DOHH2 (cell line): ENCODE measurements around the gene ORAI3.

Experiments used
- EZH2phosphoT487 ChIP-seq: fragments of 200-600 bp; sonication (generic); IDR thresholded peaks from 2 replicates; pipeline ENCODE4 v1.6.1; 2017; ENCODE audit warnings: borderline replicate concordance, mild to moderate bottlenecking, antibody characterized with exemption, low read length, moderate library complexity, mixed read lengths
- TF ChIP-seq, protein P1 (sequence below): fragments of 200-600 bp; sonication (generic); IDR thresholded peaks from one replicate; pipeline ENCODE4 v1.5.1; 2014; ENCODE audit warnings: antibody characterized with exemption, mild to moderate bottlenecking, low read depth, low read length; ENCODE audit not compliant: poor library complexity, severe bottlenecking

DNA sequence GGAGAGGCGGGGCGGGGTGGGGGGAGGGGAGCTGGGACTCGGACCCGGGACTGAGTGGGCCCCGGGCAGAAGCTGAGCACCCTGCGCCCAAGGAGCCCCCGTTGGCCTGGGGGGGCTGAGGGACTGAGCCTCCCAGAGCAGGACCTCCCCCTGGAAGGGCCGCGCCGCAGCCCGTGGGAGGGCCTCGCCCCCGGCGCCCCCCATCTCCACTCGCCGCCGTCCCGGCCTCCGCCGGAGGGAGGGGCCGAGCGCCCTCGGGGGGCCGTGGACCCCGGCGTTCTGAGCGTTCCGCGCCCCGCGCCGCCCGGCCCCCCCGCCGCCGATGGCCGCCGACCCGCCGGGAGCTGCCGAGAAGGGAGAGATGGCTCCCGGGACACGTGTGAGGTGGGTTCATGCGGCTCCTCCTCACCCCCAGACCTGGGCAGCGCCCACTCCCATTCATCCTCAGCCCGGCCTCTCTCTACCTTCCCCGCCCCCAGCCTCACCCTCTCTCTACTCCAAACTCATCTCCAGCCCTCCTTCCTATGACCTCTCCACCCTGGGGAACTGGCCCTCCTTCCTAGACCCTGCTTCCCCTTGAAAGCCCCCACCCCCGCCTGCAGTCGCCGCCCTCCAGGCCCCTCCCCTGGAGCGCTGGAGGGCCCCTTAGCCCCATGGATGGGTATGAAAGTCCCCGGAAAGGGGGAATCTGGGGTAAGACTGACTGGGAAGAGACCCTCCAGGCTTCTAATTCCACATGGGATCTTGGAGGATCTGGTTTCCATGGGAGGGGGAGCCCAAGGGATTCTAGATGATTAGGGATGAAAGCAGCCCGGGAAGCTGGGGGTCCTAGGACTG, 24.6 kb upstream of the ORAI3 start:
- TF ChIP-seq, protein P1, sequence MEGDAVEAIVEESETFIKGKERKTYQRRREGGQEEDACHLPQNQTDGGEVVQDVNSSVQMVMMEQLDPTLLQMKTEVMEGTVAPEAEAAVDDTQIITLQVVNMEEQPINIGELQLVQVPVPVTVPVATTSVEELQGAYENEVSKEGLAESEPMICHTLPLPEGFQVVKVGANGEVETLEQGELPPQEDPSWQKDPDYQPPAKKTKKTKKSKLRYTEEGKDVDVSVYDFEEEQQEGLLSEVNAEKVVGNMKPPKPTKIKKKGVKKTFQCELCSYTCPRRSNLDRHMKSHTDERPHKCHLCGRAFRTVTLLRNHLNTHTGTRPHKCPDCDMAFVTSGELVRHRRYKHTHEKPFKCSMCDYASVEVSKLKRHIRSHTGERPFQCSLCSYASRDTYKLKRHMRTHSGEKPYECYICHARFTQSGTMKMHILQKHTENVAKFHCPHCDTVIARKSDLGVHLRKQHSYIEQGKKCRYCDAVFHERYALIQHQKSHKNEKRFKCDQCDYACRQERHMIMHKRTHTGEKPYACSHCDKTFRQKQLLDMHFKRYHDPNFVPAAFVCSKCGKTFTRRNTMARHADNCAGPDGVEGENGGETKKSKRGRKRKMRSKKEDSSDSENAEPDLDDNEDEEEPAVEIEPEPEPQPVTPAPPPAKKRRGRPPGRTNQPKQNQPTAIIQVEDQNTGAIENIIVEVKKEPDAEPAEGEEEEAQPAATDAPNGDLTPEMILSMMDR: no peak
- no peak for TF ChIP-seq EZH2phosphoT487
